ENCODE results near the gene MPPED1. TPM values are rescaled to one million over a fixed set of nuclear protein-coding genes. Genes with fewer than 3 reads are reported as not detected.

MPPED1 gene
- polyA plus RNA-seq, 4 donors, result 0.51 to 1.1 (median 0.86) TPM

GRCh38 chr22:43510281-43511070 is 98.7 kb downstream of the MPPED1 start:
- DNase-seq (ENCODE audit: low read depth in 4 of 4, low spot score in 3 of 4), result no peak

- DNase-seq (ENCODE audit: low read depth in 4 of 4, low spot score in 3 of 4), result no peak
Observed at GRCh38 chr22:43511276-43511910, 99.6 kb downstream of the MPPED1 start.

GRCh38 chr22:43512279-43512678 is 100.5 kb downstream of the MPPED1 start:
- no peak for DNase-seq (ENCODE audit: low read depth in 4 of 4, low spot score in 3 of 4)

GRCh38 chr22:43514476-43515157 is 102.8 kb downstream of the MPPED1 start:
- DNase-seq (ENCODE audit: low read depth in 4 of 4, low spot score in 3 of 4), result no peak

- no peak for DNase-seq (ENCODE audit: low read depth in 4 of 4, low spot score in 3 of 4)
Observed at GRCh38 chr22:43515411-43515810, 103.6 kb downstream of the MPPED1 start.

DNA sequence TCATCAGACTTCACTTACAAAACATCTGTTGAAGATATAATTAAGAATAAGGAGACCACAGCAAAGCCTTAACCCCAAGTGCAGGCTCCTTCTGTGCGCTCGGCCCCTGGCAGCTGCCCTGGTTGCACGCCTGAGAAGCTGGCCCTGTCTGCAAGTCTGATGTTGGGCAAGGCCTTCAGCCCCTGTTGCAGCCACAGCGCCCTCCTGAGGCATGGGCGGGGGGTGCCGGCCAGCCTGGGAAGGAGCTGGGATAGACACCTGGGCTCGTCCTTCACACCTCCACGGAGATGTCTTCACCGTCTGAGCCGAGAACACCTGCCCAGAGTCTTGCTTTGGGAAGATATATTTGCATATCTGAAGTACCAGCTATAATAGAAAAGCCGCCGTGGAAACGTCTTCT is 104.1 kb downstream of the MPPED1 start:
- no peak for DNase-seq (ENCODE audit: low read depth in 4 of 4, low spot score in 3 of 4)

DNA sequence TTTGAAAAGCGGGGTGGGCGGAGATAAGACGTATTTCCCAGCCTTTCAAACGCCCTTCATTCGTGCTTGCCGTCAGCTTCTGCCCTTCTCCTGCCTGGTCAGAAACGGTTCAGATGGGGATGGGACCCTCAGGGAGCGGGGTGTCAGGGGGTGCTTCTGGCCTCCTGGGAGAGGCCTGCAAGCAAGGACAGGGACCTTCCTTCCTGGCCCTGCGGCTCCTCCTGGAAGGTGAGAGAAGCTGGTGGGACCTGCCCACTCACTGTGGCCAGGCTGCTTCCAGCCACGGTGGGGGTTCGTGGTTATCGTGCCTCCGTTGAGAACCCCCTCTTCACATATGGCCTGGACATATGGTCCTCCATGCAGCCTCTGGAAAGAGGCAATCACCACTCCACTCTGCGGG is 104.6 kb downstream of the MPPED1 start:
- no peak for DNase-seq (ENCODE audit: low read depth in 4 of 4, low spot score in 3 of 4)

DNA sequence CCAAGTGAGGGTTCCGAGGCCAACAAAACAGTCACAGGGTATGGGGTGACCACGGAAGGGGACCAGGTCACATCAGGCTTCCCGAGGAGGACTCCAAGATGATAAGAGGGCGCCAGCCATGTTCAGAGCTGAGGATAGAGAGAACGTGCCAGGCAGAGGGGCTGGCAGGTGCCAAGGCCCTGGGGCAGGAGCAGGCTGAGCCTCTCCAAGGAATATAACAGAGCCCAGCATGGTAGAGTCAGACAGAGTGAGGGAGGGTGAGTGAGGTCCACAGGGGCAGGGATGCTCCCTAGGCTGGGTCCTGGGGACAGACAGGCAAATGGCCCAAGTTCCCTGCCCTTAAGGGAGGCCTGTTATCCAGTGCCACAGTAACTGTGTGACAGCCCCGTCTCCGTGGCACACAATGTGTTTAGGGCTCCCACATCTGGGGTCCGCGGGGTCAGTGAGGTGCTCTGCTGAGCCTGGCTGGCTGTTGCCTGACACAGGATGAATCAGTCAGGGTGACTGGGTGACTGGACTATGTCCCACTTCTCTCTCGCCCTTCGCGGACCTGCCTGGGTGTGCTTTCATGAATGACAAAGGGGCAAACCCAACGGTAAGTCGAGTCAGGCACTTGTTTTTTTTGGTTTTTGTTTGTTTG is 105.3 kb downstream of the MPPED1 start:
- no peak for DNase-seq (ENCODE audit: low read depth in 4 of 4, low spot score in 3 of 4)

GRCh38 chr22:43520632-43521039 is 108.8 kb downstream of the MPPED1 start:
- DNase-seq (ENCODE audit: low read depth in 4 of 4, low spot score in 3 of 4), result no peak

DNA sequence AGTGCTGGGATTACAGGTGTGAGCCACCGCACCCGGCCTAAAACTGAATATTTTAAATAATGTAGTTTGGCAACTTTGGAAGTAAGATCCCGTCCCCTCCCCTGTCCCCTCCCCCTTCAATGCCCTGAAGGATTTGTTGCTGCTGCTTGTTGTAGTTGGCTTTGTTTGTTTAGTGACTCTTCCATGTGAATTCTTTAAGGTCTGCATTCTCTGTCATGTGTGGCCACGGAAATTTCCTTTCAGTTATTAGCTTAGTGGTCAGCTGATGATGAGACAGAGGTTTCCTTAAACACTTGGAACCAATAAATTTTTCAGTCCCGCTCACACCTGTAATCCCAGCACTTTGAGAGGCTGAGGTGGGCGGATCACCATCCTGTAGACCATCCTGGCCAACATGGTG is 109.9 kb downstream of the MPPED1 start:
- no peak for DNase-seq (ENCODE audit: low read depth in 4 of 4, low spot score in 3 of 4)

GRCh38 chr22:43526117-43526655 is 114.4 kb downstream of the MPPED1 start:
- DNase-seq (ENCODE audit: low read depth in 4 of 4, low spot score in 3 of 4), result no peak

DNA sequence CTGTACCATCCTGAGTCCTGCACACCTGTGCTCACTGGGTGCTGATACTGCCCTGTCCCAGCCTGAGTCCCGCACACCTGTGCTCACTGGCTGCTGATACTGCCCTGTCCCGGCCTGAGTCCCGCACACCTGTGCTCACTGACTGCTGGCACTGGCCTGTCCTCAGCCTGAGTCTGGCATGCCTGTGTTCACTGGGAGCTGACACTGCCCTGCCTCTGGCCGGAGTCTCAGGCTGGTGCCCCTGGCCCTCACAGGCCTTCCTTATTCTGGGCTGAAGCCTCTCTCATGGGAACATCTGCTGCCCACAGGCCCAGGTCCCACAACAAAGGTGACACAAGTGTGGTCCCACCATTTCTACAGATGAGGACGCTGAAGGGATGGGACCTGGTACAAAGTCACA is 115.1 kb downstream of the MPPED1 start:
- no peak for DNase-seq (ENCODE audit: low read depth in 4 of 4, low spot score in 3 of 4)

DNA sequence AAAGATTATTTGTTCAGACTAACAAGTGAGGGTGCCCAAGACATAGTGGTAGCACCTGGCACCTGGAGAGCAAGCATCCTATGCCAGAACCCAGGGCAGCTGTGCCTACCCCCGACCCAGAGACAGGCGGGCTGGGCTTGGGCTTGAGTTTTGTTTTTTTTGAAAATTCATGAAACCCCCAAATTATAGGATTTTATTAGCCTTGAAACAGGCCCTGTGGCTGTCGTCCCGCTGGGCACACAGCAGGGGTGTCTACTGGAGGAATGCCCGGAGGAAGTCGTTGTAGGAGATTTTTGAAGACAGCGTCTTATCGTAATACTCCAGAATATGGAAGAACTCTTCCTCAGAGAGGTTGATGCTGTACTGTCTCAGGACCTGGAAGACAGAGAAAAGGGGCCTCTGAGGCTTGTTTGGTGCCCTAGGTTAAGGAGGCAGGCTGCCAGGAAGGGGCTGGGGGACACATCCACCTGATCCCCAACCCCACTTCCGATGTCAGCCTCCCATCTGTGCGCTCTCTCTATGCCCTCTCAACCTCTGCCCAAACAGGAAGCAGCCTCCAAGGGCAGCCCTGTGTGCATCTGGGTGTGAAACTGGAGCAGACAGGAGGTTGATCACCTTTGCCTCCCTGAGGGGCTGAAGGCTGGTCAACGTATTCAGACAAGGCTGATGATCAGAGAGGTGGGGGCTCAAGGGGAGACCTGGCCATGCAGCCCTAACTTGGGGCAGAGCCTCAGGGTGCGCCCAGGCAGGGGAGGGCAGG is 117.0 kb downstream of the MPPED1 start:
- no peak for DNase-seq (ENCODE audit: low read depth in 4 of 4, low spot score in 3 of 4)

DNA sequence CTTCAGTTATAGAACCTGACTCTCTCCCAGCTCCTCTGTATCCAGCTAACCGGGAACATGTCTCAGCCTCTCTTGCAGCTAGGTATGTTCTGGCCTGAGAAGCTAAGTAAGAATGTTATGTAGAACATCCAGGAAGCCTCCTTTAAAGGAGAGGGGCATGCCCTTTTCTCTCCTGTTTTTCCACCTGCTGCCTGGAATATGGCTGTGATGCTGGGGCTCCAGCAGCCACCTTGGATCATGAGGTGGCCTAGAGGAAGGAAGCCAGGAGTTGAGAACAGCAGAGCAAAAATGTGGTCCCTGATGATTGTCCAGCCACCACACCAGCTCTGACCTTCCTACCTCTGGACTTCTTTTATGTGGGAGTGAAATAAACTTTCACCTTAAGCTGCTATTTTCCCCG is 117.6 kb downstream of the MPPED1 start:
- DNase-seq (ENCODE audit: low read depth in 4 of 4, low spot score in 3 of 4), result no peak

- DNase-seq (ENCODE audit: low read depth in 4 of 4, low spot score in 3 of 4), result no peak
Observed at GRCh38 chr22:43529934-43530333, 118.1 kb downstream of the MPPED1 start.

- DNase-seq (ENCODE audit: low read depth in 4 of 4, low spot score in 3 of 4), result no peak
Observed at GRCh38 chr22:43530349-43531201, 118.8 kb downstream of the MPPED1 start.

GRCh38 chr22:43531651-43532050 is 119.8 kb downstream of the MPPED1 start:
- DNase-seq (ENCODE audit: low read depth in 4 of 4, low spot score in 3 of 4), result no peak

GRCh38 chr22:43532301-43533155 is 120.7 kb downstream of the MPPED1 start:
- no peak for DNase-seq (ENCODE audit: low read depth in 4 of 4, low spot score in 3 of 4)
